ENCODE results near the gene ARHGAP25. TPM values are rescaled to one million over a fixed set of nuclear protein-coding genes. Genes with fewer than 3 reads are reported as not detected.

The ARHGAP25 gene
- total RNA-seq, 2 experiments from 2014 or later, result 18.6 to 43.8 TPM

DNA sequence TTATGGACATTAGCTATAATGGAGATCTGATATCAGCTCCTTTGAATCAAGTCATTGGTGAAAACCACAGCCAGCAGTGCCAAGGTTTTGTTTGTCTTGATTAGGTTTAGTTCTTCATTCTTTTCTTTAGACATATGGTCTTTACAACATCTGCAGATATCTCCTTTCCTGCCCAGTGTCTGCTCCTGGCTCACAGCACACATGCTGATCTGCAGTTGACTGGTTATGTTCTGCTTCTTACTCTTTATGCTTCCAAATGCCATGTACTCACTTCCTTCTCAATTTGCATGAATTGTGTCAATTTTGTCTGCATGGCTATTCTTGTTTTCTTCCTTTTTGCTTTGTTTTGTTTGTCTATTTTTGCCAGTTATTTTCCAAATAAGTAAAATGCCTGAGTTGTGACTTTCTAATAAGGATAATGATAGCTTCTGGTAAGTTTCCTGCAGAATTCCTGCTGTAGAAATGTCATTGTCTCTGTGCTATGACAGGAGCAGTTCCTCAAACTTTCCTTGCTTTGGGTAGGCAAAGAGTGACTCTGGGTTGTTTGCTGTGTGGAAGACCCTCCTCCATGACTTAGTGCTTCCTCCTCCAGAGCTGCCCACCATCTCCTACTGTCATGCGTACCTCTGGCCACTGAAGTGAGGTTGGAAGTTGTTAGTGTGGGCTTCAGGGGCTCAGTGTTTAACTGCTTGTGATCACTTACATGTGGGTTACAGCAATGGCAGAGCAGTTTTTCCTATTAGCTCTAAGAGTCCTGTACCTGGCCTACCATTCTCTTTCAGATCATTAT, 8.2 kb downstream of the ARHGAP25 start:
- Histone ChIP-seq H3K79me2 (ENCODE audit: insufficient read depth, low read depth, low read length) (peaks cover 70% of the 10 kb centered on the region), H4K20me1 (ENCODE audit: insufficient read depth, low read length) (no peaks in the 10 kb centered on the region), H2AFZ (ENCODE audit: low read length) (no peak overlapping the region; the same call in 1 of the 2 replicates), H3K9me3 (ENCODE audit: low read length) (no peaks in the 10 kb centered on the region), H3K4me1 (ENCODE audit: insufficient read depth, low read length, poor library complexity, severe bottlenecking) (peaks cover 86% of the 10 kb centered on the region), H3K27ac (ENCODE audit: low read depth, low read length, poor library complexity, severe bottlenecking) (peak overlapping the region; percentile 54), H3K4me2 (ENCODE audit: low read length) (peak overlapping the region; percentile 94), H3K36me3 (ENCODE audit: insufficient read depth, low read length) (peaks cover 17% of the 10 kb centered on the region), H3K4me3 (ENCODE audit: low read depth, low read length, poor library complexity, severe bottlenecking) (peak overlapping the region; percentile 24), H3K9me2 (ENCODE audit: insufficient read depth, low read length) (no peaks in the 10 kb centered on the region)
- POLR2A ChIA-PET, result interaction anchor here (0.6 to 3.4 kb wide), 14 partner anchors 9 to 164 kb away, joined by 3 to 18 read pairs (median 4); partner anchors contain the start of gene ARHGAP25
- CTCF ChIA-PET (ENCODE audit: unreplicated experiment), result interaction anchor here (1.9 kb wide), 1 partner anchor 9 kb away, joined by 5 read pairs; no protein-coding TSS in a partner anchor
- TF ChIP-seq EZH2phosphoT487 (IDR thresholded peaks at IDR 0.05; ENCODE audit: borderline replicate concordance, low read depth, low read length), result no peak
- TF ChIP-seq, protein P1, sequence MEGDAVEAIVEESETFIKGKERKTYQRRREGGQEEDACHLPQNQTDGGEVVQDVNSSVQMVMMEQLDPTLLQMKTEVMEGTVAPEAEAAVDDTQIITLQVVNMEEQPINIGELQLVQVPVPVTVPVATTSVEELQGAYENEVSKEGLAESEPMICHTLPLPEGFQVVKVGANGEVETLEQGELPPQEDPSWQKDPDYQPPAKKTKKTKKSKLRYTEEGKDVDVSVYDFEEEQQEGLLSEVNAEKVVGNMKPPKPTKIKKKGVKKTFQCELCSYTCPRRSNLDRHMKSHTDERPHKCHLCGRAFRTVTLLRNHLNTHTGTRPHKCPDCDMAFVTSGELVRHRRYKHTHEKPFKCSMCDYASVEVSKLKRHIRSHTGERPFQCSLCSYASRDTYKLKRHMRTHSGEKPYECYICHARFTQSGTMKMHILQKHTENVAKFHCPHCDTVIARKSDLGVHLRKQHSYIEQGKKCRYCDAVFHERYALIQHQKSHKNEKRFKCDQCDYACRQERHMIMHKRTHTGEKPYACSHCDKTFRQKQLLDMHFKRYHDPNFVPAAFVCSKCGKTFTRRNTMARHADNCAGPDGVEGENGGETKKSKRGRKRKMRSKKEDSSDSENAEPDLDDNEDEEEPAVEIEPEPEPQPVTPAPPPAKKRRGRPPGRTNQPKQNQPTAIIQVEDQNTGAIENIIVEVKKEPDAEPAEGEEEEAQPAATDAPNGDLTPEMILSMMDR (conservative IDR thresholded peaks at IDR 0.05; ENCODE audit: low read length), result no peak
- no TSS peak for BruUV-seq (replicated peaks)
- intact Hi-C loops (cut with micrococcal nuclease; ENCODE audit: unreplicated experiment), result no loop called here
- DNase-seq (ENCODE audit: low spot score), result peak; percentile 64

DNA sequence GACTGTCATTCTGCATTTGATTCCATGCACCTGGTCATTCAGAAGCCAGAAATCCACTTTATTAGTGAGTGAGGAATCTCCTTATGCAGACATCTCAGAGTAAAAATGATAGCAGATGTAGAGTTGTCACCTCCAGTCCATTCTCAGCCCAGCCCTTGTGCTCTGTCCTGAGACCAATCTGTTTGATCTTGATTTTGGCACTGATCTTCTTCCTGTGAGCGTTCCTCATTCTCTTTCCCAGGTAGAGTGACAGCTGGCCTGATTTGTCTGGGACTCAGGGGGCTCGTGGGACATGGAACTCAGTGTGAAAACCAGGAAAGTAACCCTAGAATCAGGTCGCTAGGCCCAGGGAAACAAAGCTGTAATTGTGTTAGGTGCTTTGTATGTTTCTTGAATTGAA, 8.9 kb downstream of the ARHGAP25 start:
- Histone ChIP-seq H3K79me2 (ENCODE audit: insufficient read depth, low read depth, low read length) (peaks cover 63% of the 10 kb centered on the region; the same call in 1 of the 2 replicates), H2AFZ (ENCODE audit: low read length) (peak overlapping the region; percentile 15; the same call in 1 of the 2 replicates), H3K4me1 (ENCODE audit: insufficient read depth, low read length, poor library complexity, severe bottlenecking) (peaks cover 86% of the 10 kb centered on the region), H3K9me2 (ENCODE audit: insufficient read depth, low read length) (no peaks in the 10 kb centered on the region), H3K9me3 (ENCODE audit: low read length) (no peaks in the 10 kb centered on the region), H4K20me1 (ENCODE audit: insufficient read depth, low read length) (no peaks in the 10 kb centered on the region), H3K36me3 (ENCODE audit: insufficient read depth, low read length) (peaks cover 17% of the 10 kb centered on the region), H3K4me2 (ENCODE audit: low read length) (peak overlapping the region; percentile 94), H3K27ac (ENCODE audit: low read depth, low read length, poor library complexity, severe bottlenecking) (peak overlapping the region; percentile 54), H3K4me3 (ENCODE audit: low read depth, low read length, poor library complexity, severe bottlenecking) (no peak overlapping the region)
- intact Hi-C loops (cut with micrococcal nuclease; ENCODE audit: unreplicated experiment), result no loop called here
- ChIA-PET POLR2A (interaction anchor here (0.6 to 3.4 kb wide), 9 partner anchors 9 to 277 kb away, joined by 3 to 18 read pairs (median 4); partner anchors contain the start of genes ARHGAP25 and FBXO48), CTCF (ENCODE audit: unreplicated experiment) (no interaction called here)
- no peak for TF ChIP-seq EZH2phosphoT487 (IDR thresholded peaks at IDR 0.05; ENCODE audit: borderline replicate concordance, low read depth, low read length)
- TF ChIP-seq, protein P1 (conservative IDR thresholded peaks at IDR 0.05; ENCODE audit: low read length), result no peak
- no TSS peak for BruUV-seq (replicated peaks)
- no peak for DNase-seq (ENCODE audit: low spot score)
